Fibroblast of the conjunctiva (primary cell): ENCODE results near the gene GKN2.
"Not testable (repeated sequence)": the region's sequence is repeated elsewhere in the genome, so short reads cannot be mapped to it uniquely, and the experiment has no call there.

ENCODE experiments used
- DNase-seq: peaks from one replicate; pipeline ENCODE4 v3.0.0-alpha.2; 2010; ENCODE audit warnings: low read depth

Gene GKN2

GRCh38 chr2:68918497-68918896 is 34.2 kb downstream of the GKN2 start:
- no peak for DNase-seq

- no peak for DNase-seq
These were observed 35.5 kb downstream of the GKN2 start for GRCh38 chr2:68917034-68917718.

DNA sequence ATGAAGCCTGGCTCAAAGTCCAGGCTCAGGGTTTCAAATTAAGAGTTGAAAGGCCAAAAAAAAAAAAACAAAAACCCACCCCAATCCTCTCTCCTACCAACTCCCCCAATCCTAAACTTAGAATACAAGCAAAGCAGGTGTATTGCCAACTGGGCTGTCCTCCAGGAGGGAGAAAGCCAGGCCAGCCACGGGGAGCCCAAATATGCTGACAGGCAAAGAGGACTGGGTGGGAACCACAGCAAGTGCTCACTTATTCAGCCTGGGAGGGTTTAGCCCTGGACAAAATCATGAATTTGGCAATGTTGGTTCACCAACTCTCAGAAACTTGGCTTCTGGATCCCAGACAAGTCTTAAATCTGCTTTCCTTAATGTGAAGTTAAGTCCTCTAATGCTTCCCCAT is 36.5 kb downstream of the GKN2 start:
- no peak for DNase-seq

- DNase-seq, result no peak
These were observed 37.3 kb downstream of the GKN2 start for GRCh38 chr2:68915393-68915792.

- DNase-seq, result no peak
These were observed 39.3 kb downstream of the GKN2 start for GRCh38 chr2:68913359-68913758.

DNA sequence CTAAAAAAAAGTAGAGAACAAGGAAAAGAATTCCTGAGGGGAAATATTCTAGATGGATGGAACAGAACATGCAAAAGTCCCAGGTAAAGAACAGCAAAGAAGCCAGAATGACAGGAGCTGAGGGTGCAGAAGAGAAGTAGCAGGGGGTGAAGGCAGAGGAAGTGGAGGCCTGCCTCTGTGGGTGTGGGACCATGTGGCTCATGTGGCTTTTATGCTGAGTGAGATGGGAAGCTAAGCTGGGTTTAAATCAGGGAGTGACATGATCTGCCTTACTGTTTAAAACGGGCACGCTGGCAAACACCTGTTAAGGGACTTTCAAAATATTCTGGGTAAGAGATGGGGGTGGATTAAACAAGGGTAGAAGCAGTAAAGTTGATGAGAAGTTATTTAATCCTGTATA is 40.0 kb downstream of the GKN2 start:
- no peak for DNase-seq

DNA sequence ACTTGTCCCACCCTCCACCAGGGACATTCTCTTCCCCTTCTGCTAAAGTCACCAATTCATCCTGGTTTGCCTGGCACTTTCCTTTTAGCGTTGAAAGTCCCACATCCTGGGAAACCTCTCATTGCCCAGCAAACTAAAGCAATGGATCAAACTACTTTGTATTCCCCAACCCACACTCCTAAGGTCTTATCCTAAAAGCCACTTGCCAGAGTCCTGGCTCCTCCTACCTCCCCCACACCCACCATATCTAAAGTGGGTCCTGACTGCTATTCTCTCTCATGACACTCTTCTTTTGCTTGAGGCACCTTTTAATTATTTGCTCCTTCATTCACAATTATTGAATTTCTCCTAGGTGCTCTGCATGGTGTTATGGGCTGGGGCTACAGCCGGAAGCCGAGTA is 40.6 kb downstream of the GKN2 start:
- DNase-seq, result no peak

DNA sequence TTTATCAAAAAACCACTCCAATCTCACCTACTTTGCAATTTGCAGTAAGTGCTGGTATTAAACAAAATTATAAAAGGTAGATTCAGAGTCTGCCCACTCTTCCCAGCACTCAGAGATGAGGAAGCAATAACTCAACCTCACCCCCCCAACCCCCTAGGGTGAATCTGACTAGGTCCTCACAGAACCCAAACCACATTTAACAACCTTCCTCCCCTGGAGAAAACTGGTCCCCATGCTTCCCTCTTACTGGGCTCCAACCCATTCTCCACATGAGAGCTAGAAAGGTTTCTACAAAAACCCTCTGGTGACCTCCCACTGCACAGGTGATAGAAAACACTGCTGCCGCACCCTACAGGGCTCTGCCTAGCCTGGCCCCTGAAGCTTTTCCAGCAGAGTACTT is 41.0 kb downstream of the GKN2 start:
- no peak for DNase-seq

DNA sequence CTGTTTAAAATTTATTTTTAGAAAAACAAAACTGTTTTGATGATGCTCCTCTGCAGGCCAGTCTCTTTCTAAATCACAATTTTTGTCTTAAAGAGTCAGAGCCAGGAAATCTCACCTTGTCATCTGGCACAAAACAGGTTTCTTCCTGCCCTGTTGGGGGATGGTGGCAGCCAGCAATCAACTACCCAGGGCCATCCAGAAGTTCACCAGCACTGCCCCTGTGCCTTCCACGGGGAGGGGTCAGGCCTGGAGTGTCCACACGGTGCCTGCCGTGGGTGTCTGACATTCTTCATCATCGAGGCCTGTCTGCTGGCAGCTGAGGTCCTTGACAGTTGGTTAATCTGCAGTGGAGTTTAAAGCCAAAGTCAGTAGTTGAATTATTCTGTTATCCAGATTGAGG is 41.4 kb downstream of the GKN2 start:
- DNase-seq, result no peak

- DNase-seq, result peak; percentile 58
These were observed 42.7 kb downstream of the GKN2 start for GRCh38 chr2:68909793-68910674.

DNA sequence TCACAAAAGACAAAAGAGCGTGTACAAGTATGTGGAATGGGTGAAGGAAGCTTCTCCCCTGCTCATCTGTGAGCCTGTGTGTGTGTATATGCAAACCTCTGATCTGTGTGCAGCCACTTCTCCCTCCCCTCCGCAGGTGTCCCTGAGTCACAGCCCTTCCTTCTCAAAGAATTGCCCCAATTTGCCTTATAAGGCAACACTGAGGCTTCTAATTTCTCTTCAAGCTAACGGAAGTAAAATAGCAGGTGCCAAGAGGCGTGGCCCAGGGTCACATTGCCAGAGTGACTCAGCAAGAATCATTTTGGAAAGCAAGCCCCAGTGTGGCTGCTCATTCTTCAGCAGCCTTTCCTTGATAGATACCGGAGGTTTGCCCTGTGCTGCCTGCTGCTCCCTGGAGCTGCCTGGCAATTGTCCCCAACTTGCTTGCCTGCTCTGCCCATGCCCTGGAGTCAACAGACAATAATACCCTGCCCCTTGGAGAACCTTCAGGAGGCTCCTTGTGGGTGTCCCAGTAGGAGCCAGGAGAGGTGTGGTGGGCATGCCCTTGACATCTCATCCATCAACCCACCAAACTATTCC is 44.2 kb downstream of the GKN2 start:
- DNase-seq, result peak; percentile 30

DNA sequence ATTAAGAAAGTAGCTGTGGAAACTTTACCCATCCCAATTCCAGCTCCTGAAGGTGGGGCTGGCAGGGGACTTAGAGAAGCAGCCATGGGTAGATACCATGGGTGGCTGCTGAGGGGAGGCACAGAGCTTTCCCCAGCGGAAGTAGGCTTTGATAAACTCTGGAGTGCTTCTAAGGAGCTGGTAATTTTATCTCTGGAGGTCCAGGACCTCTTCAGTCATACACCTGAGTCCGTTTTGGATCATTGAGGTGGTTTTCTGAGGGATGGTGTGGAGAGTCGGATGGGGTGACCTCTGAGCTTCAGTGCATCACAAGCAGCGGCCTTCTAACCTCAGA is 44.8 kb downstream of the GKN2 start:
- no peak for DNase-seq

DNA sequence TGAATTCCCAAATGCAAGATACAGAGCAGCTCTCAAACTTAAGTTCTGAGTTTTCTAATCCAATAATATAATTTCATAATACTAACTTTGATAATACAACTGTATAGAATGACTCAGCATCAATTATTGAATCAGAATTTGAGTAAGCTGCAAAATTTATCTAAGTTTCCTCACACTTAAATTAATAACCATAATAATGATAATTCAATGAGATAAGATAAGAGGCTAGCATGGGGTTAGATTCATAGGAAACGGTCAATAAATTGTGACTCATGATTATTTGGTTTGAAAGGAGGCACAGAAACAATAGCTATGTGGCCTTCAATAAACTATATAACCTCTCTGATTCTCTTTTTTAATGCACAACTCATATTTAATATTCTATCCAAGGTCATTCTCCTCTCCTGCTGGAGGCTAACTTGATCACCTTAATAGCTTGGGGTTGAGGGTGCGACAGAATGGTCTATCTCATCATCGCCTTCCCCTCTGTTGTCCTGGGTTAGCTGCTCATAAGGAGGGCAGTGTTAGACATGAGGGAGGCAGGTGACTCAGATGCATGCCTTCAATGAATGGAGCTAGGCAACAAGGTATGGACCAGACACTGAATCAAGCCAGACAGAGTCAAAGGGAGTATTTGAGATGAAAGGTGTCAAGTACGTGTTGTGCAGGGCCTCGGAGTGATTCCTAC is 45.3 kb downstream of the GKN2 start:
- no peak for DNase-seq

- DNase-seq, result no peak
These were observed 46.0 kb downstream of the GKN2 start for GRCh38 chr2:68906716-68907115.

- no peak for DNase-seq
These were observed 47.6 kb downstream of the GKN2 start for GRCh38 chr2:68905116-68905515.

DNA sequence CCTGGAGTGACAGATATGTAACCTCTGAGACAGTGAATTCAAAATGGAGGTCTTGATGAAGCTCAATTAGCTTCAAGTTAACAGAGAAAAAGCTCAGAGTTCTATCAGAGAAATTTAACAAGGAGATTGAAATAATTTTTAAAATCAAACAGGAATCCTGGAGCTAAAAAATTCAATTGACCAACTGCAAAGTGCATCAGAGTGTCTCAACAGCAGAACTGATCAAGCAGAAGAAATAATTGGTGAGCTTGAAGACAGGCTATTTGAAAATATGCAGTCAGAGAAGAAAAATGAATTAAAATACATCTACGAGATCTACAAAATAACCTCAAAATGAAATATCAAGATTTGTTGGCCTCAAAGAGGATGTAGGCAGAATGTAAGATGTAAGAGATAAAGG is 51.1 kb downstream of the GKN2 start:
- DNase-seq, result no peak

DNA sequence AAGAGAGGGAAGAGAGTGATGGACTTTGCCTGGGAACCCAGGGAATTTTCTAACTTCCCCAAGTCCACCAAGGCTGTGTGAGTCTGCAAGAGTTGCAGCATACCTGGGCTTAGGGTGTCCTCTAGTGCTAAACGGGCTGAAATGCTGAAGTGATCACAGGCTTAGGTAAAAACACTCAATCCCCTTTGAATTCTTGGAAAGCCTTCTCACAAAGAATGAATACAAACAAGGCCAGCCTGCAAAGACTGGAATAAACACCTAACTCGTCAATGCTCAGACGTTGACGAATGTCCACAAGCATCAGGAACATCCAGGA is 51.5 kb downstream of the GKN2 start:
- DNase-seq, result no peak

DNA sequence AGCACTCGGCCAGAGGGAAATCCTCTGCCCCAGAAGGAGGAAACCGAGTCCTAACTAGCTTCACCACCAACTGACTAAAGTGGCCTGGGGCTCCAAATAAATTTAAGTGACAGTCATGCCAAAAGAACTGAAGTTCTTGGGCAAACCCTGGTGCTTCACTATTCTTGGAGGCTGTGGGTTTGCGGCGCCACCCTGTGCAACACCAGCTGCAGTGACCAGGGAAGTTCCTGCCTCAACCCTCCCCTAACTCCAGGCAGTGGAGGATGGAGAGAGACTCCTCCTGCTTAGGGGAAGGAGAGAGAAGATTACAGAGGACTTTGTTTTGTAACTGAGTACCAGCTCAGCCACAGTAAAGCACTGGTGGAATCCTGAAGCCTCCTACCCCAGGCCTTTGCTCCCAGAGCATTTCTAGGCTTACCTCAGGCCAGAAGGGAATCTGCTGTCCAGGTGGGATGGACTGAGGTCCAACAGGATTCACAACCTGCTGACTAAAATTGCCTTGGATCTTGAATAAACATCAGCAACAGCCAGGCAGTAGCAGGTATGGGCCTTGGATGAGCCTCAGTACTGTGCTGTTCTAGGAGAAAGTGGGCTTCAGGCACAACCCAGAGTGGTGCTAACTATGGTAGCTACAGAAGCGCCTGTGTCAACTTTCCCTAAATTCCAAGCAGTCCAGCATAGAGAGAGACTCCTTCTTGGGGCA is 52.0 kb downstream of the GKN2 start:
- DNase-seq, result no peak

GRCh38 chr2:68895981-68896380 is 56.7 kb downstream of the GKN2 start:
- DNase-seq, result not testable (repeated sequence)
